SH-SY5Y (cell line): ENCODE data around the gene CDC37.

Source experiments
- GATA2 ChIP-seq: IDR thresholded peaks from 2 replicates; pipeline ENCODE4 v1.6.1; 2011; ENCODE audit warnings: mild to moderate bottlenecking, low read depth, low read length
- GATA3 ChIP-seq: IDR thresholded peaks from 2 replicates; pipeline ENCODE4 v1.6.1; 2011; ENCODE audit warnings: low read depth, mild to moderate bottlenecking, low read length, moderate library complexity

- TF ChIP-seq GATA2 (no peak), GATA3 (no peak)
Measured at GRCh38 chr19:10352764-10353671, 50.3 kb downstream of the CDC37 start.
